ENCODE data around the gene EFL1. TPM values are rescaled to one million over a fixed set of nuclear protein-coding genes. Genes with fewer than 3 reads are reported as not detected.

Gene EFL1
- total RNA-seq, 4 donors from 2014 or later, result 15.8 to 19.5 (median 16.4) TPM

- no peak for TF ChIP-seq POLR2A (IDR thresholded peaks at IDR 0.05)
- no peak for TF ChIP-seq CTCF (IDR thresholded peaks at IDR 0.05)
- H3K36me3 ChIP-seq, result peaks cover 0 to 64% (median 0%) of the 10 kb centered on the region in 3 donors
- peaks cover under 1 to 13% (median 4%) of the 10 kb centered on the region in 3 donors for H3K4me1 ChIP-seq
- no peak for DNase-seq
- WGBS, 2 donors, result 90 to 94% methylated on average over 3 of the region's 3 CpGs
- no peaks in the 10 kb centered on the region for H3K27me3 ChIP-seq
- intact Hi-C loops (cut with DNase I), result no loop called here
- no peak overlapping the region for H3K27ac ChIP-seq
- H3K4me3 ChIP-seq, result no peak overlapping the region
- no peaks in the 10 kb centered on the region for H3K9me3 ChIP-seq
These were observed 126.9 kb downstream of the EFL1 start for GRCh38 chr15:82135638-82136037.

- WGBS, 2 donors, result 89 to 98% methylated on average over 3 of the region's 3 CpGs
- peaks cover 0 to 11% (median 0%) of the 10 kb centered on the region in 3 donors for H3K4me1 ChIP-seq
- intact Hi-C loops (cut with DNase I), result no loop called here
- TF ChIP-seq CTCF (IDR thresholded peaks at IDR 0.05), result no peak
- TF ChIP-seq POLR2A (IDR thresholded peaks at IDR 0.05), result no peak
- H3K27ac ChIP-seq, result no peak overlapping the region
- no peak for DNase-seq
- H3K36me3 ChIP-seq, result peaks cover 0 to 74% (median 0%) of the 10 kb centered on the region in 3 donors
- H3K27me3 ChIP-seq, result no peaks in the 10 kb centered on the region
- no peak overlapping the region for H3K4me3 ChIP-seq
- H3K9me3 ChIP-seq, result no peaks in the 10 kb centered on the region
These were observed 128.1 kb downstream of the EFL1 start for GRCh38 chr15:82134461-82134860.

- TF ChIP-seq POLR2A (IDR thresholded peaks at IDR 0.05) (no peak), CTCF (IDR thresholded peaks at IDR 0.05) (no peak)
- H3K27me3 ChIP-seq, result no peaks in the 10 kb centered on the region
- no peaks in the 10 kb centered on the region for H3K9me3 ChIP-seq
- intact Hi-C loops (cut with DNase I), result no loop called here
- H3K27ac ChIP-seq, result no peak overlapping the region
- peaks cover 0 to 70% (median 0%) of the 10 kb centered on the region in 3 donors for H3K36me3 ChIP-seq
- DNase-seq, result no peak
- H3K4me3 ChIP-seq, result no peak overlapping the region
- H3K4me1 ChIP-seq, result peaks cover 0 to 11% (median 0%) of the 10 kb centered on the region in 3 donors
- 87 to 100% methylated on average over 1 of the region's 1 CpG for WGBS, 2 donors
These were observed 129.3 kb downstream of the EFL1 start for GRCh38 chr15:82133251-82133650.

- no peak for DNase-seq
These were observed 129.8 kb downstream of the EFL1 start for GRCh38 chr15:82132742-82133141.

GRCh38 chr15:82132096-82132495 is 130.4 kb downstream of the EFL1 start:
- no peak overlapping the region for H3K27ac ChIP-seq
- H3K9me3 ChIP-seq, result no peaks in the 10 kb centered on the region
- no peak for DNase-seq
- peaks cover 0 to 64% (median 0%) of the 10 kb centered on the region in 3 donors for H3K36me3 ChIP-seq
- peaks cover 0 to 11% (median 0%) of the 10 kb centered on the region in 3 donors for H3K4me1 ChIP-seq
- no peak for TF ChIP-seq CTCF (IDR thresholded peaks at IDR 0.05)
- no peaks in the 10 kb centered on the region for H3K27me3 ChIP-seq
- no peak overlapping the region for H3K4me3 ChIP-seq
- 90 to 93% methylated on average over 6 of the region's 6 CpGs for WGBS, 2 donors
- intact Hi-C loops (cut with DNase I), result no loop called here

More at GRCh38 chr15:82132742-82133141, 129.8 kb downstream of the EFL1 start:
- 51 to 80% methylated on average over 2 of the region's 2 CpGs for WGBS, 2 donors
- intact Hi-C loops (cut with DNase I), result no loop called here
- no peak for TF ChIP-seq CTCF (IDR thresholded peaks at IDR 0.05)
- TF ChIP-seq POLR2A (IDR thresholded peaks at IDR 0.05), result no peak
- H3K36me3 ChIP-seq, result peaks cover 0 to 70% (median 0%) of the 10 kb centered on the region in 3 donors
- no peak overlapping the region for H3K4me3 ChIP-seq
- H3K9me3 ChIP-seq, result no peaks in the 10 kb centered on the region
- peaks cover 0 to 11% (median 0%) of the 10 kb centered on the region in 3 donors for H3K4me1 ChIP-seq
- no peaks in the 10 kb centered on the region for H3K27me3 ChIP-seq
- no peak overlapping the region for H3K27ac ChIP-seq
